ENCODE data around the gene PLEKHA6.

Gene PLEKHA6

GRCh38 chr1:204321665-204322064 is 38.1 kb downstream of the PLEKHA6 start:
- DNase-seq (ENCODE audit: low spot score): no peak
- peak overlapping the region in 1 of 2 donors; percentile 38 for H3K27ac ChIP-seq
- no peak overlapping the region for H3K4me3 ChIP-seq
- TF ChIP-seq CTCF (IDR thresholded peaks at IDR 0.05): no peak

GRCh38 chr1:204321051-204321450 is 38.7 kb downstream of the PLEKHA6 start:
- peak overlapping the region in 1 of 2 donors; percentile 38 for H3K27ac ChIP-seq

GRCh38 chr1:204320382-204320804 is 39.3 kb downstream of the PLEKHA6 start:
- no peak for DNase-seq (ENCODE audit: low spot score)
- Histone ChIP-seq H3K27ac (peak overlapping the region in 1 of 2 donors; percentile 5), H3K4me3 (no peak overlapping the region)
- TF ChIP-seq CTCF (IDR thresholded peaks at IDR 0.05): no peak

More at GRCh38 chr1:204321051-204321450, 38.7 kb downstream of the PLEKHA6 start:
- DNase-seq (ENCODE audit: low spot score): no peak
- no peak for TF ChIP-seq CTCF (IDR thresholded peaks at IDR 0.05)
- no peak overlapping the region for H3K4me3 ChIP-seq

GRCh38 chr1:204319462-204319861 is 40.3 kb downstream of the PLEKHA6 start:
- DNase-seq (ENCODE audit: low spot score): no peak
- no peak for TF ChIP-seq CTCF (IDR thresholded peaks at IDR 0.05)
- peak overlapping the region in 1 of 2 donors; percentile 41 for H3K27ac ChIP-seq
- no peak overlapping the region for H3K4me3 ChIP-seq

GRCh38 chr1:204319027-204319426 is 40.7 kb downstream of the PLEKHA6 start:
- DNase-seq (ENCODE audit: low spot score): no peak
- TF ChIP-seq CTCF (IDR thresholded peaks at IDR 0.05): no peak
- peak overlapping the region in 1 of 2 donors; percentile 41 for H3K27ac ChIP-seq
- no peak overlapping the region for H3K4me3 ChIP-seq

GRCh38 chr1:204318324-204318723 is 41.4 kb downstream of the PLEKHA6 start:
- TF ChIP-seq CTCF (IDR thresholded peaks at IDR 0.05): no peak
- DNase-seq (ENCODE audit: low spot score): no peak
- Histone ChIP-seq H3K4me3 (no peak overlapping the region), H3K27ac (peak overlapping the region in 1 of 2 donors; percentile 41)

GRCh38 chr1:204317170-204317569 is 42.6 kb downstream of the PLEKHA6 start:
- no peak overlapping the region for H3K27ac ChIP-seq
- no peak for DNase-seq (ENCODE audit: low spot score)
- TF ChIP-seq CTCF (IDR thresholded peaks at IDR 0.05): no peak
- no peak overlapping the region for H3K4me3 ChIP-seq
